ENCODE measurements around the gene FKBP15.
"Not testable (repeated sequence)": the region's sequence is repeated elsewhere in the genome, so short reads cannot be mapped to it uniquely, and the experiment has no call there.

The FKBP15 gene

DNA sequence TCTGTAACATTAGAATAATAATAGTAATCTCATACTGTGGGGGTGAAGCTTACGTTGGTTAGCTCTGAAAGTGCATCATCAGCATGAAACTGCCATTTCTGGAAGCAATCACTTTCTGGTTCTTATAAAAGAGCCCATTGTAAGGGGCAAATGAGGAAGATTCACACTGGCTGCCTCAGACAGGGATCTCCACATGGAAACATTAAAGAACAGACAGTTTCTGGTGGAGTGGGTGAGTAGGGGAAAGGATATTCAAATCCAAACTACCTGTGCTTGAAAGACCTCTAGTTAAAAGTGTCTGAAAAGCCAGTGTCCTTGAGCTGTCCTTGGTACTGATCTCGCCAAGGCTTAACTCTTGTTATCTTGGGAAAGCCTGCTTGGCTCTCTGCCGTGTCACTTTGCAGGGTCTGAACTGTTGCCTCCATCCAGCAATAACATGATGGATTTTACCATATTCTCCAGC lies 89.4 kb downstream of the FKBP15 start:
- TF ChIP-seq, protein P1, sequence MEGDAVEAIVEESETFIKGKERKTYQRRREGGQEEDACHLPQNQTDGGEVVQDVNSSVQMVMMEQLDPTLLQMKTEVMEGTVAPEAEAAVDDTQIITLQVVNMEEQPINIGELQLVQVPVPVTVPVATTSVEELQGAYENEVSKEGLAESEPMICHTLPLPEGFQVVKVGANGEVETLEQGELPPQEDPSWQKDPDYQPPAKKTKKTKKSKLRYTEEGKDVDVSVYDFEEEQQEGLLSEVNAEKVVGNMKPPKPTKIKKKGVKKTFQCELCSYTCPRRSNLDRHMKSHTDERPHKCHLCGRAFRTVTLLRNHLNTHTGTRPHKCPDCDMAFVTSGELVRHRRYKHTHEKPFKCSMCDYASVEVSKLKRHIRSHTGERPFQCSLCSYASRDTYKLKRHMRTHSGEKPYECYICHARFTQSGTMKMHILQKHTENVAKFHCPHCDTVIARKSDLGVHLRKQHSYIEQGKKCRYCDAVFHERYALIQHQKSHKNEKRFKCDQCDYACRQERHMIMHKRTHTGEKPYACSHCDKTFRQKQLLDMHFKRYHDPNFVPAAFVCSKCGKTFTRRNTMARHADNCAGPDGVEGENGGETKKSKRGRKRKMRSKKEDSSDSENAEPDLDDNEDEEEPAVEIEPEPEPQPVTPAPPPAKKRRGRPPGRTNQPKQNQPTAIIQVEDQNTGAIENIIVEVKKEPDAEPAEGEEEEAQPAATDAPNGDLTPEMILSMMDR (conservative IDR thresholded peaks at IDR 0.05): no peak
- TF ChIP-seq ZFX (IDR thresholded peaks at IDR 0.05): no peak
- H3K27ac ChIP-seq: no peak overlapping the region

DNA sequence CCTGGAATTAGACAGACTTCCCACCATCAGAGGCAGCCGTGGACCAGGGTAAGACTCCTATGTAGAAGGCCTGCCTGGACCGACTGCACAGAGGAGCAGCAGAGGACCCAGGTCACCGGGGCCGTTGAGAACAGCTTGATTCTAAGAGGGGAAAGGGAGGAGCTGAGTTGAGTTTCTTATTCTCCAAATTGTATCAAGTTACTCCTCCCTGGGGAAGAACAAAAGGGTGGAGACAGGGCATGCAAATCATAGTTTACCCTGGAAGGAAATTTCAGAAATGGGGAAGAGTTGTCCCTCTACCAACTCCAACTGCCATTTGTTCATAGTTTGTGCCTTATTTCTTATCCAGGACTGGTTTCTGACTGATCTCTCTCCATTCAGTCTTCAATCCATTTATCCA lies 91.2 kb downstream of the FKBP15 start:
- no peak overlapping the region for H3K27ac ChIP-seq
- TF ChIP-seq, protein P1 (conservative IDR thresholded peaks at IDR 0.05): no peak
- TF ChIP-seq ZFX (IDR thresholded peaks at IDR 0.05): no peak

- TF ChIP-seq, protein P1 (conservative IDR thresholded peaks at IDR 0.05): no peak
- no peak for TF ChIP-seq ZFX (IDR thresholded peaks at IDR 0.05)
- no peak overlapping the region for H3K27ac ChIP-seq
Observed at GRCh38 chr9:113129466-113129865, 91.6 kb downstream of the FKBP15 start.

- TF ChIP-seq, protein P1 (conservative IDR thresholded peaks at IDR 0.05): no peak
- TF ChIP-seq ZFX (IDR thresholded peaks at IDR 0.05): no peak
- H3K27ac ChIP-seq: no peak overlapping the region
Observed at GRCh38 chr9:113125386-113126035, 95.6 kb downstream of the FKBP15 start.

GRCh38 chr9:113118829-113119228 lies 102.2 kb downstream of the FKBP15 start:
- H3K27ac ChIP-seq: not testable (repeated sequence)
